NB4 (cell line): ENCODE data around the gene TRANK1.

ENCODE experiments used
- DNase-seq: peaks from one replicate; pipeline ENCODE4 v3.0.0; 2010; ENCODE audit warnings: low read depth
- H3K4me3 ChIP-seq: one replicate; pipeline ENCODE4 v1.5.1; 2011; ENCODE audit warnings: mild to moderate bottlenecking, low read depth, low read length, moderate library complexity
- MYC ChIP-seq: IDR thresholded peaks from 2 replicates; pipeline ENCODE4 v1.6.1; 2011; ENCODE audit warnings: low read depth, low read length
- POLR2A ChIP-seq: IDR thresholded peaks from 2 replicates; pipeline ENCODE4 v1.6.1; 2011; ENCODE audit warnings: mild to moderate bottlenecking; ENCODE audit not compliant: insufficient read length; ENCODE audit errors: extremely low read depth
- TF ChIP-seq, protein P1 (sequence below): IDR thresholded peaks from one replicate; pipeline ENCODE4 v1.5.1; 2012; ENCODE audit warnings: low read depth, low read length
- TF ChIP-seq, protein P2 (sequence below): IDR thresholded peaks from 2 replicates; pipeline ENCODE4 v1.6.1; 2011; ENCODE audit warnings: low read depth, low read length

Gene TRANK1

DNA sequence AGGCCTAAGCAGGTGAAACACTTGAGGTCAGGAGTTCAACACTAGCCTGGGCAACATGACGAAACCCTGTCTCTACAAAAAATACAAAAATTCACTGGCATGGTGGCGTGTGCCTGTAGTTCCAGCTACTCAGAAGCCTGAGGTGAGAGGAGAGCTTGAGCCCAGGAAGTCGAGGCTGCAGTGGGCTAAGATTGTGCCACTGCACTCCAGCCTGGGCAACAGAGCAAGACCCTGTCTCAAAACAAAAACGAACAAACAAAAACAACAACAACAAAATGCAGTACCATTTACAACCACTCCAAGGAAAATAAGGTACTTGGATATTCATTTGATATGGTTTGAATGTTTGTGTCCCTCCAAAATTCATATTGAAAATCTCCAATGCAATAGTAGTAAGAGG is 15.6 kb upstream of the TRANK1 start:
- H3K4me3 ChIP-seq = no peak overlapping the region
- DNase-seq = no peak
- TF ChIP-seq, protein P1, sequence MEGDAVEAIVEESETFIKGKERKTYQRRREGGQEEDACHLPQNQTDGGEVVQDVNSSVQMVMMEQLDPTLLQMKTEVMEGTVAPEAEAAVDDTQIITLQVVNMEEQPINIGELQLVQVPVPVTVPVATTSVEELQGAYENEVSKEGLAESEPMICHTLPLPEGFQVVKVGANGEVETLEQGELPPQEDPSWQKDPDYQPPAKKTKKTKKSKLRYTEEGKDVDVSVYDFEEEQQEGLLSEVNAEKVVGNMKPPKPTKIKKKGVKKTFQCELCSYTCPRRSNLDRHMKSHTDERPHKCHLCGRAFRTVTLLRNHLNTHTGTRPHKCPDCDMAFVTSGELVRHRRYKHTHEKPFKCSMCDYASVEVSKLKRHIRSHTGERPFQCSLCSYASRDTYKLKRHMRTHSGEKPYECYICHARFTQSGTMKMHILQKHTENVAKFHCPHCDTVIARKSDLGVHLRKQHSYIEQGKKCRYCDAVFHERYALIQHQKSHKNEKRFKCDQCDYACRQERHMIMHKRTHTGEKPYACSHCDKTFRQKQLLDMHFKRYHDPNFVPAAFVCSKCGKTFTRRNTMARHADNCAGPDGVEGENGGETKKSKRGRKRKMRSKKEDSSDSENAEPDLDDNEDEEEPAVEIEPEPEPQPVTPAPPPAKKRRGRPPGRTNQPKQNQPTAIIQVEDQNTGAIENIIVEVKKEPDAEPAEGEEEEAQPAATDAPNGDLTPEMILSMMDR = no peak
- TF ChIP-seq MYC (no peak), POLR2A (no peak)
- TF ChIP-seq, protein P2, sequence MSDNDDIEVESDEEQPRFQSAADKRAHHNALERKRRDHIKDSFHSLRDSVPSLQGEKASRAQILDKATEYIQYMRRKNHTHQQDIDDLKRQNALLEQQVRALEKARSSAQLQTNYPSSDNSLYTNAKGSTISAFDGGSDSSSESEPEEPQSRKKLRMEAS = no peak

DNA sequence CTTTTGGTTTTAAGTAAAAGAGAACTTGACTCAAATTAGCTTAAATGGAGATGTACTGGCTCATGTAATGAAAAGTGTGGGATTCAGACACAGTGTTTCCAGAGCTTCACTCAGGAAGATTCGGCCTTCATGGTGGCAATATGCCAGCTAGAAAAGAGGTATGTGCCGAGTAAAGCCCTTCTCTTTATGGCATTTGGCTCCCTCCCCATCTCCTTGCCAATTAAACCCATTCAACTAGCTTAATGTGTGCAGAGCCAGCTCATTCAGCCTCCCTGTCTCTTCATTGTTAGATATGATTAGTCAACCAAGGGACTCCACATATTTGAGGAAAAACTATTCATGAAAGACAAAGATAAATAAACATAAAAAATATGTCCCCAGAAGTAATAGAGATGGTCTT is 15.0 kb upstream of the TRANK1 start:
- TF ChIP-seq, protein P2 = no peak
- TF ChIP-seq, protein P1 = no peak
- TF ChIP-seq POLR2A (no peak), MYC (no peak)
- DNase-seq = no peak

DNA sequence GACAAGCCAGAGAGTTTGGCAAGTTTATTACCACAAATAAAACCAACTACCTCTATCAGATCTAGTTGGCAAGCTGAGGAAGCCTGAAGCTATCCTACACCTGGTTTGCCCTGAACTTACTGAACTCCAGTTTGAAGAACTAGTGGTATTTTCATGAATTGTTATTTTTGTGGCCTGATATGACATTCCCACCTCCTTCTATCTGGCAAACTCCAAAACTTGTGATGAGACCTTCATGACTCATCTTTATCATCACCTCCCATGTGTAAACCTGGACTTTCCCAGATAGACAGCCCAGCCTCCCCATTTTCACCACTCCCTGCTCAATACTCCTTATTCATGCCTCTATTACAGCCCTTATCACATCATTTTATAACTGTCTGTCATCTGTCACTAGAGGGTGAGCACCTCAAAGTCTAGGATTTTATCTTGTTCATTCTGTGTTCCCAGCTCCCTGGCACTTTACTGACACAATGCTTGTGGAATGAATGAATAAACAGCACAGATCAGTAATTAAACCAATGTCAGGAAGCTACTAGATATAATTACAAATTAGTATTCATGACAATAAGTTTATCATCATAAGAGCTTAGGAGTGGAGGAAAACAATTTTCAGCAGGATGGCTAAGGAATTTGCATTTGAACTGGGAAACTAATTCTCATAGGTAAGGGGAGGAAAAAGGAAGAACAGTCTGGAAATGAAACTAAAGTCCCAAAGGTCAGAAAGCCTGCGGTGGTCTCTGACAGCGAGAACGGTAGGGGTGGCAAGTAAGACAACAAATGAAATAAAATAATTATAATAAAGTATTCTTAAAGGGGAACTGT is 13.2 kb upstream of the TRANK1 start:
- H3K4me3 ChIP-seq = no peak overlapping the region
- DNase-seq = no peak
- TF ChIP-seq, protein P1 = no peak
- TF ChIP-seq MYC = no peak
- TF ChIP-seq, protein P2 = no peak
- TF ChIP-seq POLR2A = no peak

More for the DNA sequence above, 15.0 kb upstream of the TRANK1 start:
- no peak overlapping the region for H3K4me3 ChIP-seq

DNA sequence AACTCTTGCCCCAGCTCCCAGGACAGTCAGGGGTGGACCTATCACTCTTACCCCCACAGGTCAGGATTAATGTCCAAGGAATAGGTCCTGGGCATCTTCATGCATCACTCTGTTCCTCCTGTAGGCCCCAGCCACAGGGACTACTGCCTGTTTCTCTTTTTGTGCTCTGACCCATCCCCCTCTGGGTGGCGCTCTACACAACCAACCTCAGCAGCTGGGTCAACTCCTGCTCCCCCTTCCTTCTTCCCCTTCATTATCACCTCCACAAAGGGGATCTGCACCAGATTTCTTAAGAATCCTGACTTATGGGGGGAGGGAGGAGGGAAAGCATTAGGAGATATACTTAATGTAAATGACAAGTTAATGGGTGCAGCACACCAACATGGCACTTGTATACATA is 12.2 kb upstream of the TRANK1 start:
- no peak for DNase-seq
- no peak overlapping the region for H3K4me3 ChIP-seq
- TF ChIP-seq, protein P2 = no peak
- TF ChIP-seq MYC = no peak
- TF ChIP-seq, protein P1 = peak; percentile 14
- no peak for TF ChIP-seq POLR2A

DNA sequence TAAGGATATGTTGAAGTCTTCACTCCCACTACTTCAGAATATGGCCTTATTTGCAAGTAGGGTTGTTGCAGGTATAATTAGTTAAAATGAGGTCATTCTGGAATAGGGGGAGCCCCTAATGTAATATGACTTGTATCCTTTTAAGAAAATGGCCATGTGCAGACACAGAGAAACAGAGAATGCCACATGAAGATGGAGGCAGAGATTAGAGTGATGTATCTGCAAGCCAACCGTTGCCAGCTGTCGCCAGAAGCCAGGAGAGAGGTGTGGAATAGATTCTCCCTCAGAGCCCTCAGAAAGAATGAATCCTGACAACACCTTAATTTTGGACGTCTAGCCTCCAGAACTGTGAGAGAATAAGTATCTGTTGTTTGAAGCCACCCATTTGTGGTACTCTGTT is 11.3 kb upstream of the TRANK1 start:
- TF ChIP-seq POLR2A (no peak), MYC (no peak)
- TF ChIP-seq, protein P2 = no peak
- TF ChIP-seq, protein P1 = no peak
- no peak overlapping the region for H3K4me3 ChIP-seq
- no peak for DNase-seq
